Astrocyte (in vitro differentiated cells and primary cell): Measurements from ENCODE around the gene MAT2B. TPM values are rescaled to one million over a fixed set of nuclear protein-coding genes. Genes with fewer than 3 reads are reported as not detected.

Source experiments
- DNase-seq: peaks from one replicate; pipeline ENCODE4 v3.0.0-alpha.2; 2010; ENCODE audit warnings: low read depth
- FAIRE-seq: peaks from 2 replicates; lab custom pipeline; 2011; peaks lifted over from hg19 to GRCh38; lab: Jason Lieb, UNC
- H2AFZ ChIP-seq: 2 replicates; pipeline ENCODE4 v1.6.0; 2012; ENCODE audit warnings: low read depth, low read length, inconsistent platforms
- H3K27ac ChIP-seq: 2 replicates; pipeline ENCODE4 v1.5.1; 2011; ENCODE audit warnings: low read depth, low read length, inconsistent platforms
- H3K27me3 ChIP-seq: 2 replicates; pipeline ENCODE4 v1.6.0; 2011; ENCODE audit warnings: low read length, inconsistent platforms; ENCODE audit not compliant: insufficient read depth
- H3K36me3 ChIP-seq: 2 replicates; pipeline ENCODE4 v1.5.1; 2011; ENCODE audit warnings: low read length, inconsistent platforms; ENCODE audit not compliant: insufficient read depth
- H3K4me1 ChIP-seq: 2 replicates; pipeline ENCODE4 v1.5.1; 2011; ENCODE audit warnings: low read length, inconsistent platforms; ENCODE audit not compliant: insufficient read depth
- H3K4me2 ChIP-seq: 2 replicates; pipeline ENCODE4 v1.6.0; 2012; ENCODE audit warnings: low read length, inconsistent platforms
- H3K4me3 ChIP-seq: 2 replicates; pipeline ENCODE4 v1.5.1; 2011; ENCODE audit warnings: low read depth, mild to moderate bottlenecking, low read length, inconsistent platforms; ENCODE audit not compliant: insufficient read depth
- H3K79me2 ChIP-seq: 2 replicates; pipeline ENCODE4 v1.6.0; 2012; ENCODE audit warnings: mild to moderate bottlenecking, low read length, inconsistent platforms; ENCODE audit not compliant: insufficient read depth
- H3K9ac ChIP-seq: 2 replicates; pipeline ENCODE4 v1.6.0; 2012; ENCODE audit warnings: mild to moderate bottlenecking, low read length, inconsistent platforms
- H3K9me3 ChIP-seq: 2 replicates; pipeline ENCODE4 v1.5.1; 2012; ENCODE audit warnings: low read depth, mild to moderate bottlenecking, low read length, inconsistent platforms; ENCODE audit not compliant: insufficient read depth
- H4K20me1 ChIP-seq: 2 replicates; pipeline ENCODE4 v1.6.0; 2012; ENCODE audit warnings: low read length, inconsistent platforms; ENCODE audit not compliant: insufficient read depth
- H3K27ac Mint-ChIP-seq: one replicate; pipeline ENCODE4 v1.8.0; 2021; ENCODE audit warnings: mild to moderate bottlenecking, mixed read lengths; ENCODE audit not compliant: unreplicated experiment
- H3K27me3 Mint-ChIP-seq: one replicate; pipeline ENCODE4 v1.8.0; 2021; ENCODE audit warnings: low read depth, mixed read lengths; ENCODE audit not compliant: unreplicated experiment
- H3K36me3 Mint-ChIP-seq: one replicate; pipeline ENCODE4 v1.8.0; 2021; ENCODE audit warnings: low read depth, mixed read lengths; ENCODE audit not compliant: unreplicated experiment
- H3K4me1 Mint-ChIP-seq: one replicate; pipeline ENCODE4 v1.8.0; 2021; ENCODE audit warnings: low read depth, mixed read lengths; ENCODE audit not compliant: unreplicated experiment
- H3K4me3 Mint-ChIP-seq: one replicate; pipeline ENCODE4 v1.8.0; 2021; ENCODE audit warnings: mild to moderate bottlenecking, moderate library complexity, mixed read lengths; ENCODE audit not compliant: unreplicated experiment
- H3K9me3 Mint-ChIP-seq: one replicate; pipeline ENCODE4 v1.8.0; 2021; ENCODE audit warnings: mild to moderate bottlenecking, mixed read lengths; ENCODE audit not compliant: unreplicated experiment
- CTCF ChIP-seq: IDR thresholded peaks from 2 replicates; pipeline ENCODE4 v1.5.1; 2011; ENCODE audit warnings: low read depth, mild to moderate bottlenecking, inconsistent platforms, low read length, moderate library complexity; ENCODE audit not compliant: insufficient read depth
- EZH2 ChIP-seq: IDR thresholded peaks from 2 replicates; pipeline ENCODE4 v1.6.1; 2012; ENCODE audit warnings: mild to moderate bottlenecking, low read length, inconsistent platforms; ENCODE audit not compliant: insufficient read depth
- total RNA-seq: library from RNA; stranded (reverse); gene quantifications from 2 replicates; pipeline ENCODE4 v1.2.1, GENCODE V29; 2021

MAT2B gene
- total RNA-seq, 1 donor from 2014 or later: 41.0 TPM

- H3K27ac ChIP-seq: peak within 1 kb of the TSS; percentile 100
- peak within 1 kb of the TSS; percentile 100 for H2AFZ ChIP-seq
- H3K36me3 ChIP-seq: no peaks in the 10 kb centered on the region
- no peaks in the 10 kb centered on the region for H4K20me1 ChIP-seq
- no peaks in the 10 kb centered on the region for H3K27me3 ChIP-seq
- H3K9me3 ChIP-seq: no peaks in the 10 kb centered on the region
- FAIRE-seq: no peak
- Mint-ChIP-seq H3K27ac (peak within 1 kb of the TSS; percentile 97), H3K4me3 (peak within 1 kb of the TSS; percentile 94), H3K36me3 (no peaks in the 10 kb centered on the region), H3K27me3 (no peaks in the 10 kb centered on the region), H3K4me1 (no peaks in the 10 kb centered on the region), H3K9me3 (no peaks in the 10 kb centered on the region)
- peak within 1 kb of the TSS; percentile 95 for H3K9ac ChIP-seq
- peak within 1 kb of the TSS; percentile 94 for H3K4me3 ChIP-seq
- peaks cover 6% of the 10 kb centered on the region for H3K4me1 ChIP-seq
- peak within 1 kb of the TSS; percentile 89 for H3K4me2 ChIP-seq
- peak; percentile 97 for DNase-seq
- TF ChIP-seq CTCF (no peak), EZH2 (no peak)
- H3K79me2 ChIP-seq: peaks cover 44% of the 10 kb centered on the region
These were observed 45.4 kb upstream of the MAT2B start, which contains the start of gene NUDCD2 for GRCh38 chr5:163459819-163460561. NUDCD2 (minus strand) TSS chr5:163460102; CDS start chr5:163460050, 52 bp downstream.

- no peaks in the 10 kb centered on the region for H3K27me3 Mint-ChIP-seq
- TF ChIP-seq CTCF: no peak
- no peak for TF ChIP-seq EZH2
- peaks cover 6% of the 10 kb centered on the region for H3K4me1 ChIP-seq
- no peaks in the 10 kb centered on the region for H3K9me3 ChIP-seq
- peak within 1 kb of the TSS; percentile 97 for H3K27ac Mint-ChIP-seq
- DNase-seq (peak; percentile 21), FAIRE-seq (no peak)
- no peaks in the 10 kb centered on the region for H3K4me1 Mint-ChIP-seq
- H3K27me3 ChIP-seq: no peaks in the 10 kb centered on the region
- peak within 1 kb of the TSS; percentile 100 for H3K27ac ChIP-seq
- H3K36me3 ChIP-seq: no peaks in the 10 kb centered on the region
- H3K9ac ChIP-seq: peak within 1 kb of the TSS; percentile 95
- no peaks in the 10 kb centered on the region for H4K20me1 ChIP-seq
- peak within 1 kb of the TSS; percentile 94 for H3K4me3 ChIP-seq
- H3K79me2 ChIP-seq: peaks cover 44% of the 10 kb centered on the region
- H3K4me3 Mint-ChIP-seq: peak within 1 kb of the TSS; percentile 94
- no peaks in the 10 kb centered on the region for H3K36me3 Mint-ChIP-seq
- H2AFZ ChIP-seq: peak within 1 kb of the TSS; percentile 100
- no peaks in the 10 kb centered on the region for H3K9me3 Mint-ChIP-seq
- H3K4me2 ChIP-seq: peak within 1 kb of the TSS; percentile 89
These were observed 44.8 kb upstream of the MAT2B start, which contains the start of gene HMMR for GRCh38 chr5:163460562-163461171. HMMR (plus strand) TSS chr5:163460632; CDS start chr5:163460693, 61 bp downstream.
